ENCODE data around the gene REXO4. TPM values are rescaled to one million over a fixed set of nuclear protein-coding genes. Genes with fewer than 3 reads are reported as not detected.

REXO4 gene
- total RNA-seq, 1 donor from 2014 or later = 22.6 TPM

GRCh38 chr9:133429214-133429613, 11.4 kb upstream of the REXO4 start:
- peaks cover 3% of the 10 kb centered on the region for H3K4me1 ChIP-seq
- ATAC-seq = peak; percentile 4
- peaks cover 29% of the 10 kb centered on the region for H3K27me3 ChIP-seq
- DNase-seq = no peak
- intact Hi-C loops (cut with DNase I) = no loop called here
- H3K4me3 ChIP-seq = no peak overlapping the region
- H3K9me3 ChIP-seq = no peaks in the 10 kb centered on the region
- H3K36me3 ChIP-seq = no peaks in the 10 kb centered on the region
- no peak for TF ChIP-seq CTCF (IDR thresholded peaks at IDR 0.05)
- no peak overlapping the region for H3K27ac ChIP-seq

DNA sequence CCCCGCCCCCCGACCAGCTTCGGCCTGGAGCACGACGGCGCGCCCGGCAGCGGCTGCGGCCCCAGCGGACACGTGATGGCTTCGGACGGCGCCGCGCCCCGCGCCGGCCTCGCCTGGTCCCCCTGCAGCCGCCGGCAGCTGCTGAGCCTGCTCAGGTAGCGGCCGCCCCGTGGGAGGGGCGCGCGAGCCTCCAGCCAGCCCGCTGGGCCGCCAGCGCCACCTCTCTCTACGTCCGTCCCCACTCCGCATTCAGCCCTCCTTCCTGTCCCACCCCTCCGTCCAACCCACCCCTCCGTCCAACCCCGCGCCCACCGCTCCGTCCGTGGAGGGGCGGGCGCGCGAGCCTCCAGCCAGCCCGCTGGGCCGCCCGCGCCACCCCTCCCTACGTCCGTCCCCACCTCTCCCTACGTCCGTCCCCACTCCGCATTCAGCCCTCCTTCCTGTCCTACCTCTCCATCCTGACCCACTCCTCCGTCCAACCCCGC, 10.8 kb upstream of the REXO4 start:
- peak; percentile 41 for ATAC-seq

GRCh38 chr9:133427658-133428348, 10.0 kb upstream of the REXO4 start:
- Histone ChIP-seq H3K36me3 (no peaks in the 10 kb centered on the region), H3K9me3 (no peaks in the 10 kb centered on the region), H3K27me3 (peaks cover 29% of the 10 kb centered on the region), H3K4me1 (peaks cover 3% of the 10 kb centered on the region), H3K27ac (no peak overlapping the region), H3K4me3 (no peak overlapping the region)
- ATAC-seq (no peak), DNase-seq (no peak)
- intact Hi-C loops (cut with DNase I) = no loop called here
- TF ChIP-seq CTCF (IDR thresholded peaks at IDR 0.05) = no peak

More for the DNA sequence above, 10.8 kb upstream of the REXO4 start:
- no peak for TF ChIP-seq CTCF (IDR thresholded peaks at IDR 0.05)
- H3K27me3 ChIP-seq = peaks cover 29% of the 10 kb centered on the region
- intact Hi-C loops (cut with DNase I) = no loop called here
- H3K4me1 ChIP-seq = peaks cover 3% of the 10 kb centered on the region
- no peak overlapping the region for H3K27ac ChIP-seq
- H3K9me3 ChIP-seq = no peaks in the 10 kb centered on the region
- H3K36me3 ChIP-seq = no peaks in the 10 kb centered on the region
- no peak for DNase-seq
- peak overlapping the region; percentile 21 for H3K4me3 ChIP-seq

DNA sequence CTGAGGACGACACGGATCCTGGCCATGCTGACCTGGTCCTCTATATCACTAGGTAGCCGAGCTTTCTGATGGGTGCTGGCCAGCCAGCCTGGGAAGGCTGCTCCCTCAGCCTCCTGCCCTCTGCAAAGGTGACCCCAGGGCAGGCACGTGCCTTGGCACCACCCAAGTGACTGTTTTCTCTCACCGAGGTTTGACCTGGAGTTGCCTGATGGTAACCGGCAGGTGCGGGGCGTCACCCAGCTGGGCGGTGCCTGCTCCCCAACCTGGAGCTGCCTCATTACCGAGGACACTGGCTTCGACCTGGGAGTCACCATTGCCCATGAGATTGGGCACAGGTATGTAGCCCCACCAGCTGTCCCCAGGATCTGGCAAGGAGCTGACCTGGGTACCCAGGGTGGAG, 8.2 kb upstream of the REXO4 start:
- peaks cover 3% of the 10 kb centered on the region for H3K4me1 ChIP-seq
- TF ChIP-seq CTCF (IDR thresholded peaks at IDR 0.05) = no peak
- H3K27ac ChIP-seq = no peak overlapping the region

GRCh38 chr9:133425049-133425632, 7.3 kb upstream of the REXO4 start:
- TF ChIP-seq CTCF (IDR thresholded peaks at IDR 0.05) = no peak
- peaks cover 3% of the 10 kb centered on the region for H3K4me1 ChIP-seq

More for the DNA sequence above, 8.2 kb upstream of the REXO4 start:
- Histone ChIP-seq H3K27me3 (peaks cover 29% of the 10 kb centered on the region), H3K9me3 (no peaks in the 10 kb centered on the region), H3K36me3 (no peaks in the 10 kb centered on the region), H3K4me3 (no peak overlapping the region)
- intact Hi-C loops (cut with DNase I) = no loop called here
- ATAC-seq (no peak), DNase-seq (no peak)

More at GRCh38 chr9:133425049-133425632, 7.3 kb upstream of the REXO4 start:
- H3K36me3 ChIP-seq = no peaks in the 10 kb centered on the region
- ATAC-seq (no peak), DNase-seq (no peak)
- H3K4me3 ChIP-seq = no peak overlapping the region
- H3K9me3 ChIP-seq = no peaks in the 10 kb centered on the region
- no peak overlapping the region for H3K27ac ChIP-seq
- H3K27me3 ChIP-seq = peaks cover 29% of the 10 kb centered on the region
- intact Hi-C loops (cut with DNase I) = no loop called here

Data from upper lobe of right lung (tissue), 1 donor.